Ovary (tissue), 3 donors: Measurements from ENCODE around the gene CD4.

Source experiments
- CTCF ChIP-seq, 3 donors: fragments of 450-650 bp in 2 of 3; fragments of 200-600 bp in 1 of 3; IDR thresholded peaks; one replicate each; pipeline versions ENCODE4 v1.5.1 to v1.8.0; 2016 to 2022; ENCODE audit warnings: antibody characterized with exemption in 3 of 3, mild to moderate bottlenecking in 1 of 3
- POLR2A ChIP-seq: fragments of 450-650 bp; IDR thresholded peaks from one replicate; pipeline ENCODE4 v1.6.1; 2017; ENCODE audit warnings: antibody characterized with exemption, mild to moderate bottlenecking, moderate library complexity
- donor health status: DM: no; HTN: no; CAD: no.

DNA sequence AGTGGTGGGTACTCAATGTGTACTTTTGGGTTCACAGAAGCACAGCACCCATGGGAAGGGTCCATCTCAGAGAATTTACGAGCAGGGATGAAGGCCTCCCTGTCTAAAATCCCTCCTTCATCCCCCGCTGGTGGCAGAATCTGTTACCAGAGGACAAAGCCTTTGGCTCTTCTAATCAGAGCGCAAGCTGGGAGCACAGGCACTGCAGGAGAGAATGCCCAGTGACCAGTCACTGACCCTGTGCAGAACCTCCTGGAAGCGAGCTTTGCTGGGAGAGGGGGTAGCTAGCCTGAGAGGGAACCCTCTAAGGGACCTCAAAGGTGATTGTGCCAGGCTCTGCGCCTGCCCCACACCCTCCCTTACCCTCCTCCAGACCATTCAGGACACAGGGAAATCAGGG lies 30.8 kb downstream of the CD4 start:
- TF ChIP-seq CTCF (IDR thresholded peaks at IDR 0.05): no peak
- TF ChIP-seq POLR2A: no peak
